HCT116 (cell line): ENCODE data around the gene RGS9BP. TPM values are rescaled to one million over a fixed set of nuclear protein-coding genes. Genes with fewer than 3 reads are reported as not detected.

ENCODE experiments used
- ATAC-seq: fragments of 200-7000 bp; cut with Tn5 transposase; 2 replicates; pipeline ENCODE4 v1.9.1; 2020; ENCODE audit warnings: mild to moderate bottlenecking, moderate library complexity
- BruUV-seq: library from RNA; stranded (reverse); fragments of 400-500 nt; replicated peaks from 2 replicates; lab custom pipeline; 2021; lab: Mats Ljungman, UMichigan
- CTCF ChIA-PET: fragments of 300-600 bp; sonication (Branson Sonifier 250); formaldehyde crosslinking; loops from one replicate; lab custom pipeline; 2021; ENCODE audit warnings: antibody characterized with exemption; lab: Charles Lee
- POLR2A ChIA-PET: fragments of 300-600, 350-600 bp; sonication (Branson Sonifier 250); formaldehyde crosslinking; loops from one replicate; lab custom pipeline; 2021; ENCODE audit warnings: antibody characterized with exemption; lab: Charles Lee
- RAD21 ChIA-PET, 2 experiments: fragments of 300-600 bp; sonication (Branson Sonifier 250); formaldehyde crosslinking; loops; one replicate each; lab custom pipeline; 2023; ENCODE audit warnings: low total read pairs in 2 of 2; ENCODE audit not compliant: uncharacterized antibody in 2 of 2, unreplicated experiment in 2 of 2, low non-redundant PET in 1 of 2; lab: Charles Lee
- DNase-seq: peaks from one replicate; pipeline ENCODE4 v3.0.0-alpha.2; 2010; ENCODE audit warnings: low read depth, low spot score
- H2AFZ ChIP-seq: fragments of 200-600 bp; shearing (Covaris generic), sonication (generic); 2 replicates; pipeline ENCODE4 v1.6.1; 2017; ENCODE audit warnings: low read depth, mixed run types, mixed read lengths, antibody characterized with exemption, low read length; ENCODE audit not compliant: poor library complexity, severe bottlenecking
- H3K27ac ChIP-seq: 2 replicates; pipeline ENCODE4 v1.5.1; 2012; ENCODE audit warnings: low read depth, low read length
- H3K27me3 ChIP-seq: fragments of 200-600 bp; sonication (generic); 2 replicates; pipeline ENCODE4 v1.6.1; 2016; ENCODE audit warnings: mixed run types, low read length, mixed read lengths; ENCODE audit not compliant: insufficient read depth
- H3K36me3 ChIP-seq, 2 experiments: fragments of 200-500 bp in 1 of 2; fragments of 200-600 bp in 1 of 2; sonication (Bioruptor generic) in 1 of 2; sonication (generic) in 1 of 2; 2 replicates each; pipeline versions ENCODE4 v1.5.1 to v1.6.1; 2014 to 2016; ENCODE audit warnings: low read length in 2 of 2, inconsistent platforms in 1 of 2, mixed read lengths in 1 of 2, mixed run types in 1 of 2; ENCODE audit not compliant: insufficient read depth in 2 of 2, control insufficient read depth in 1 of 2
- H3K4me1 ChIP-seq, 2 experiments: fragments of 200-600 bp in 1 of 2; sonication (generic) in 1 of 2; 2 replicates each; pipeline versions ENCODE4 v1.5.1 to v1.6.1; 2012 to 2017; ENCODE audit warnings: low read length in 2 of 2, inconsistent platforms in 1 of 2, mild to moderate bottlenecking in 1 of 2, mixed read lengths in 1 of 2, mixed run types in 1 of 2, moderate library complexity in 1 of 2; ENCODE audit not compliant: insufficient read depth in 2 of 2, control insufficient read depth in 1 of 2
- H3K4me2 ChIP-seq: fragments of 200-600 bp; sonication (generic); 2 replicates; pipeline ENCODE4 v1.6.1; 2017; ENCODE audit warnings: mixed run types, low read length, mixed read lengths
- H3K4me3 ChIP-seq, 2 experiments: fragments of 200-600 bp in 1 of 2; sonication (generic) in 1 of 2; replicated peaks in 1 of 2; 2 replicates each; pipeline ENCODE4 v1.5.1; 2011 to 2016; ENCODE audit warnings: low read length in 2 of 2, control low read depth in 1 of 2, low read depth in 1 of 2, mild to moderate bottlenecking in 1 of 2, mixed read lengths in 1 of 2, mixed run types in 1 of 2
- H3K79me2 ChIP-seq: fragments of 200-600 bp; sonication (generic); 2 replicates; pipeline ENCODE4 v1.6.1; 2017; ENCODE audit warnings: mild to moderate bottlenecking, mixed run types, low read length, moderate library complexity, mixed read lengths; ENCODE audit not compliant: insufficient read depth
- H3K9ac ChIP-seq: fragments of 200-600 bp; sonication (generic); 2 replicates; pipeline ENCODE4 v1.6.1; 2016; ENCODE audit warnings: low read length, mixed read lengths
- H3K9me2 ChIP-seq: fragments of 200-600 bp; sonication (generic), shearing (Covaris generic); 2 replicates; pipeline ENCODE4 v1.6.1; 2017; ENCODE audit warnings: mixed run types, mild to moderate bottlenecking, moderate library complexity; ENCODE audit not compliant: insufficient read depth
- H3K9me3 ChIP-seq, 2 experiments: fragments of 200-500 bp in 1 of 2; fragments of 200-600 bp in 1 of 2; sonication (Bioruptor generic) in 1 of 2; sonication (generic) in 1 of 2; 2 replicates each; pipeline ENCODE4 v1.6.1; 2014 to 2017; ENCODE audit warnings: low read length in 2 of 2, mixed read lengths in 2 of 2, inconsistent platforms in 1 of 2, low read depth in 1 of 2, mild to moderate bottlenecking in 1 of 2, mixed run types in 1 of 2, moderate library complexity in 1 of 2; ENCODE audit not compliant: control insufficient read depth in 1 of 2, insufficient read depth in 1 of 2
- H4K20me1 ChIP-seq: fragments of 200-600 bp; sonication (generic), shearing (Covaris generic); 2 replicates; pipeline ENCODE4 v1.6.1; 2017; ENCODE audit warnings: mixed run types, mild to moderate bottlenecking, moderate library complexity; ENCODE audit not compliant: insufficient read depth
- CBX3 ChIP-seq: IDR thresholded peaks from 2 replicates; pipeline ENCODE4 v1.6.1; 2012; ENCODE audit warnings: low read depth
- EGR1 ChIP-seq: IDR thresholded peaks from 2 replicates; pipeline ENCODE4 v1.6.1; 2012; ENCODE audit warnings: low read depth
- ELF1 ChIP-seq: IDR thresholded peaks from 2 replicates; pipeline ENCODE4 v1.6.1; 2012; ENCODE audit warnings: low read depth, borderline replicate concordance
- EZH2 ChIP-seq: fragments of 200-600 bp; sonication (generic); IDR thresholded peaks from 2 replicates; pipeline ENCODE4 v1.6.1; 2017; ENCODE audit warnings: antibody characterized with exemption, mixed run types
- FOSL1 ChIP-seq: IDR thresholded peaks from 2 replicates; pipeline ENCODE4 v1.6.1; 2012; ENCODE audit warnings: low read depth
- POLR2A ChIP-seq: IDR thresholded peaks from 2 replicates; pipeline ENCODE4 v1.7.0; 2011; ENCODE audit warnings: borderline replicate concordance; ENCODE audit not compliant: insufficient read depth, insufficient read length; ENCODE audit errors: extremely low read depth
- POLR2AphosphoS5 ChIP-seq: IDR thresholded peaks from 2 replicates; pipeline ENCODE4 v1.6.1; 2011; ENCODE audit warnings: mild to moderate bottlenecking, low read depth, low read length, moderate library complexity
- SIN3A ChIP-seq: IDR thresholded peaks from 2 replicates; pipeline ENCODE4 v1.6.1; 2012; ENCODE audit warnings: low read depth
- SP1 ChIP-seq: IDR thresholded peaks from 2 replicates; pipeline ENCODE4 v1.6.1; 2012; ENCODE audit warnings: low read depth
- SRF ChIP-seq: IDR thresholded peaks from 2 replicates; pipeline ENCODE4 v1.6.1; 2012; ENCODE audit warnings: low read depth
- TCF7L2 ChIP-seq: IDR thresholded peaks from 2 replicates; pipeline ENCODE4 v1.7.0; 2011; ENCODE audit warnings: borderline replicate concordance, inconsistent platforms; ENCODE audit not compliant: insufficient read depth, insufficient read length; ENCODE audit errors: extremely low read depth
- ZFX ChIP-seq: fragments of 450-650 bp; IDR thresholded peaks from 2 replicates; pipeline ENCODE4 v1.6.1; 2017
- ZNF274 ChIP-seq: fragments of 200-500 bp; sonication (Bioruptor generic); IDR thresholded peaks from 2 replicates; pipeline ENCODE4 v1.6.1; 2014; ENCODE audit warnings: mild to moderate bottlenecking, low read depth, low read length, inconsistent platforms
- intact Hi-C: fragments of 100-400 bp; cut with micrococcal nuclease; formaldehyde crosslinking; loops from 2 replicates; pipeline ENCODE4 v1.10.0; 2022
- total RNA-seq: library from RNA; stranded (reverse); gene quantifications from one replicate; pipeline ENCODE4 v1.2.1, GENCODE V29; 2021; ENCODE audit not compliant: unreplicated experiment
- TF ChIP-seq, protein P1 (sequence below): IDR thresholded peaks from 2 replicates; pipeline ENCODE4 v1.6.1; 2011; ENCODE audit warnings: mild to moderate bottlenecking, low read length, moderate library complexity; ENCODE audit not compliant: insufficient replicate concordance; ENCODE audit errors: extremely low read depth
- TF ChIP-seq, protein P2 (sequence below), 3 experiments: fragments of 200-600 bp in 1 of 3; sonication (generic) in 1 of 3; IDR thresholded peaks in 2 of 3; conservative IDR thresholded peaks in 1 of 3; 2 replicates each; pipeline ENCODE4 v1.5.1; 2012 to 2017; ENCODE audit warnings: low read depth in 2 of 3, low read length in 2 of 3, antibody characterized with exemption in 1 of 3, borderline replicate concordance in 1 of 3, control low read depth in 1 of 3, mild to moderate bottlenecking in 1 of 3, mixed read lengths in 1 of 3, mixed run types in 1 of 3, moderate library complexity in 1 of 3; ENCODE audit not compliant: insufficient read depth in 1 of 3
- TF ChIP-seq, protein P3 (sequence below): IDR thresholded peaks from 2 replicates; pipeline ENCODE4 v1.6.1; 2012

RGS9BP gene
- total RNA-seq, 1 experiment from 2014 or later, result 0.54 TPM

DNA sequence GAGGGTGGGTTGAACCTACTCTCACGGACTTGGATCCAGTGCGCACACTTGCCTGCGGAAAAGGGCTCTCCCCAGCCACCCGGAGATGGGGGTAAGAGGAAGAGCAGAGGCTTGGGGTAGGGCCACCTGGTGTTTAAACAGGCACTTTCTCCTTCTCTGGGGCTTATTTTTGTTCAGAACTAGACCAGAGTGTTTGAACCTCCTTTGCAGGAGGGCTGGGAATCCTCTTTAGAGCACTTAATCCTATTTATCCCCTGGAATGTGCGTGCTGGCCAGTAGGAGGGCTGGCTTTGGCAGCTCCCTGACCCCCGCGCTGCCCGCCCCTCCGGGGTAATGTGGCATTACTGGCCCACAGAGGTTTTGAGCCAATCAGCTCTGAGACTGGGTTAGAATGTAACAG lies 2.0 kb downstream of the RGS9BP start (continued):
- TF ChIP-seq, protein P1, sequence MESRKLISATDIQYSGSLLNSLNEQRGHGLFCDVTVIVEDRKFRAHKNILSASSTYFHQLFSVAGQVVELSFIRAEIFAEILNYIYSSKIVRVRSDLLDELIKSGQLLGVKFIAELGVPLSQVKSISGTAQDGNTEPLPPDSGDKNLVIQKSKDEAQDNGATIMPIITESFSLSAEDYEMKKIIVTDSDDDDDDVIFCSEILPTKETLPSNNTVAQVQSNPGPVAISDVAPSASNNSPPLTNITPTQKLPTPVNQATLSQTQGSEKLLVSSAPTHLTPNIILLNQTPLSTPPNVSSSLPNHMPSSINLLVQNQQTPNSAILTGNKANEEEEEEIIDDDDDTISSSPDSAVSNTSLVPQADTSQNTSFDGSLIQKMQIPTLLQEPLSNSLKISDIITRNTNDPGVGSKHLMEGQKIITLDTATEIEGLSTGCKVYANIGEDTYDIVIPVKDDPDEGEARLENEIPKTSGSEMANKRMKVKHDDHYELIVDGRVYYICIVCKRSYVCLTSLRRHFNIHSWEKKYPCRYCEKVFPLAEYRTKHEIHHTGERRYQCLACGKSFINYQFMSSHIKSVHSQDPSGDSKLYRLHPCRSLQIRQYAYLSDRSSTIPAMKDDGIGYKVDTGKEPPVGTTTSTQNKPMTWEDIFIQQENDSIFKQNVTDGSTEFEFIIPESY, result no peak
- no peak for TF ChIP-seq POLR2A
- TF ChIP-seq ZFX, result no peak
- TF ChIP-seq, protein P2, sequence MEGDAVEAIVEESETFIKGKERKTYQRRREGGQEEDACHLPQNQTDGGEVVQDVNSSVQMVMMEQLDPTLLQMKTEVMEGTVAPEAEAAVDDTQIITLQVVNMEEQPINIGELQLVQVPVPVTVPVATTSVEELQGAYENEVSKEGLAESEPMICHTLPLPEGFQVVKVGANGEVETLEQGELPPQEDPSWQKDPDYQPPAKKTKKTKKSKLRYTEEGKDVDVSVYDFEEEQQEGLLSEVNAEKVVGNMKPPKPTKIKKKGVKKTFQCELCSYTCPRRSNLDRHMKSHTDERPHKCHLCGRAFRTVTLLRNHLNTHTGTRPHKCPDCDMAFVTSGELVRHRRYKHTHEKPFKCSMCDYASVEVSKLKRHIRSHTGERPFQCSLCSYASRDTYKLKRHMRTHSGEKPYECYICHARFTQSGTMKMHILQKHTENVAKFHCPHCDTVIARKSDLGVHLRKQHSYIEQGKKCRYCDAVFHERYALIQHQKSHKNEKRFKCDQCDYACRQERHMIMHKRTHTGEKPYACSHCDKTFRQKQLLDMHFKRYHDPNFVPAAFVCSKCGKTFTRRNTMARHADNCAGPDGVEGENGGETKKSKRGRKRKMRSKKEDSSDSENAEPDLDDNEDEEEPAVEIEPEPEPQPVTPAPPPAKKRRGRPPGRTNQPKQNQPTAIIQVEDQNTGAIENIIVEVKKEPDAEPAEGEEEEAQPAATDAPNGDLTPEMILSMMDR (IDR thresholded peaks at IDR 0.05 in 2 of 3, conservative IDR thresholded peaks at IDR 0.05 in 1 of 3; ENCODE audit: borderline replicate concordance in 1 of 3, insufficient read depth in 1 of 3, low read depth in 2 of 3, low read length in 2 of 3), result no peak
- no peak for TF ChIP-seq ZNF274
- TF ChIP-seq, protein P3, sequence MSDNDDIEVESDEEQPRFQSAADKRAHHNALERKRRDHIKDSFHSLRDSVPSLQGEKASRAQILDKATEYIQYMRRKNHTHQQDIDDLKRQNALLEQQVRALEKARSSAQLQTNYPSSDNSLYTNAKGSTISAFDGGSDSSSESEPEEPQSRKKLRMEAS, result no peak
- no peak for TF ChIP-seq EGR1

DNA sequence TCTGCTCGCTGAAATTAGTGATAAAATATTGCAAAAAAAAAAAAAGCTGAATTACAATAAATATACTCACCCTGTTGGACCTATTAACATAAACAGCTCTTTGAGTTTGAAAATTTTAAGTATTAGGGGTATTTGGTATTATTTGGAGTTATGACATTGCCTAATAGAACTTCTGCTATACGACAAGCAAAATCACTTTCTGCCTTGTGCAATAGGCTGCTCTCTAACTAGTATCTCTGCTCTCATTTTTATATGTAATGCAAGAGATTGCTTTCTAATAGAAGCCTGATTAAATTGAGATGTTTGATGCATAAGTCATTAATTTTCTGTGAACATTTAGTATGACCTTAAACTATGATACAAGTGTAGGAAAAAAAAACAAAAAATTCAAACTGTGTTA lies 5.3 kb downstream of the RGS9BP start:
- no peak overlapping the region for H3K4me2 ChIP-seq
- ChIA-PET POLR2A (no interaction called here), RAD21 (no interaction called here), CTCF (no interaction called here)
- H3K36me3 ChIP-seq, result no peaks in the 10 kb centered on the region
- BruUV-seq, result no TSS peak
- no peak overlapping the region for H2AFZ ChIP-seq
- H3K9me3 ChIP-seq, result no peaks in the 10 kb centered on the region
- DNase-seq (no peak), ATAC-seq (no peak)
- no peaks in the 10 kb centered on the region for H3K27me3 ChIP-seq
- no peaks in the 10 kb centered on the region for H3K9me2 ChIP-seq
- no peaks in the 10 kb centered on the region for H4K20me1 ChIP-seq
- H3K4me1 ChIP-seq, result peaks cover 2 to 5% of the 10 kb centered on the region in 2 experiments; a peak in 3 of 4 replicates
- H3K9ac ChIP-seq, result no peak overlapping the region
- H3K27ac ChIP-seq, result no peak overlapping the region
- no peaks in the 10 kb centered on the region for H3K79me2 ChIP-seq
- intact Hi-C loops, result no loop called here
- no peak overlapping the region for H3K4me3 ChIP-seq
- TF ChIP-seq SIN3A, result no peak
- no peak for TF ChIP-seq POLR2AphosphoS5
- no peak for TF ChIP-seq ZNF274
- no peak for TF ChIP-seq FOSL1
- TF ChIP-seq CBX3, result no peak
- TF ChIP-seq, protein P1, result no peak
- TF ChIP-seq EZH2, result no peak
- TF ChIP-seq, protein P2 (IDR thresholded peaks at IDR 0.05 in 2 of 3, conservative IDR thresholded peaks at IDR 0.05 in 1 of 3; ENCODE audit: borderline replicate concordance in 1 of 3, insufficient read depth in 1 of 3, low read depth in 2 of 3, low read length in 2 of 3), result no peak
- TF ChIP-seq TCF7L2, result no peak
- no peak for TF ChIP-seq SRF
- TF ChIP-seq, protein P3, result no peak
- TF ChIP-seq ELF1, result no peak
- no peak for TF ChIP-seq SP1
